GM21786 (cell line): ENCODE measurements around the gene PTPRG.

Experiments used
- ATAC-seq: cut with Tn5 transposase; IDR thresholded peaks from one replicate; pipeline ENCODE4 v1.9.1; 2021; ENCODE audit not compliant: unreplicated experiment

PTPRG gene

DNA sequence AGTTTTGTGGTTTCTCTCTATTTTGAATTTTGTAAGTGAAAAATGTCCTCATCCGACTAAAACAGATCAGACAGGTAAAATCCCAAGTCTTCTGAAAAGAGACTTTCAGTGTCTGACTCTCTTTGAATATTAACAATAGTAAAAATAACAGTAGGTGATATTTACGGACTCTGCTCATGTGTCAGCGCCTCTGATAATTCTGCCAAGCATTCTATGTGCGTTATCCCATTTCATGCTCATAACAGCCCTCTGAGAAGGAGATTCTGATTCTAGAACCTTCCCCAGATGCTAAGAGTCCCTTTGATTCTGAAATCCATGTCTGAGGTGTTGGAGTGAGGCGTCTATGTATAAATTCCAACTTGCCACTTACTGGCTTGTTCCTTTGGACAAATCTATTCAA lies 529.1 kb downstream of the PTPRG start:
- no peak for ATAC-seq

DNA sequence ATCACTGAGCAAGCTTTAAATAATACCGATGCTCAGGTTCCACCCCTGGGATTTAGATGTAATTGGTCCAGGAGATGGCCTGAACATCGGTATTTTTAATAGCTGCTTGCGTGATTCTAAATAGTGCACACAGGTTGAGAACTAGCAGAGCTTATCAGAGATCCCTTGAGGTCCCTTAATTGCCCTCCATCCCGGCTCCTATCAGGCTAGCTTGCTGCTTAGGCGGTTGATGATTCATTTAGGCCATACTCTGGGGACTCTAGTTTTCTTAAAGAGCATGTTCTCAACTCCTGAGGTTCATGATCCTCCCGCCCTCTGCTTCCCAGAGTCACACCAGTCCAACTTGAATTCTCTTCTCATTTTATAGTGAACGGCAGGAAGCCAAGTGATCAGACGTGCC lies 531.7 kb downstream of the PTPRG start:
- ATAC-seq, result no peak

DNA sequence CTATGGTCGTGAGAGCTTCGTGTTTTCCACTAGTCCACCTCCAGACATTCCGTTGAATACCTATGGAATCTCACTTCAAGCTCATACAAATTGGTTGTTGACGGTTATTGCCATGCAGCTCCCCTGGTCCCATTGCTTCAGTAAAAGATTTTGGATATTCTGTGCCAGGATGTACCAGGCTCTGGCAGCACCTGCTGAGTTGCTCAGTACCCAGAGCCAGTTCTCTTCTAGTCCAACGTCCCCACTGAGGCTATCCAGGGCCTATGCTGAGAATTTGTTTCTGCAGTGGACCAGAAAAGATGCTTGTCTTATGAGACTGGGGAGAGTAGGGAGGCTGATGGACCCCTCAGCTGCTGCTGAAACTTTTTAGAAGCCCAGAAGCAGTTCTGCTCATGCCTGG lies 533.1 kb downstream of the PTPRG start:
- ATAC-seq, result no peak

DNA sequence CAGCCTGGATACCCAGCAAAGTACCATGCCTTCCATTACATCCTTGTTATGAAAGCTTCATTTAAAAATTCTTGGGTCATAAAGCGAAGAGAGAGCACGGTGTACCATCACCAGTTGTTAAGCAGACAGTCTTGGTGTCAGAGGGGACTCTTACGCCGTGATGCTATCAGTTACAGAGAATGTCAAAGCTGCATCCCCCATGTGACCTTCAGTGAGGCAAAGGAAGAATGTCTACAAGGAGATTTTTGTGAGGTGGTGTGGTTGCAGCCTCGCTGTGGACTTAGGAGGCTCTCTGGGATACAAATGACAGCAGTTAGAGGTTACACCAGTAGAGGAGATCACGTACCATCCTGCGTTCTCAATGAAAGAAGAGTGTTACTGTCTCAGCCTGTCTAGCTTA lies 533.7 kb downstream of the PTPRG start:
- no peak for ATAC-seq

DNA sequence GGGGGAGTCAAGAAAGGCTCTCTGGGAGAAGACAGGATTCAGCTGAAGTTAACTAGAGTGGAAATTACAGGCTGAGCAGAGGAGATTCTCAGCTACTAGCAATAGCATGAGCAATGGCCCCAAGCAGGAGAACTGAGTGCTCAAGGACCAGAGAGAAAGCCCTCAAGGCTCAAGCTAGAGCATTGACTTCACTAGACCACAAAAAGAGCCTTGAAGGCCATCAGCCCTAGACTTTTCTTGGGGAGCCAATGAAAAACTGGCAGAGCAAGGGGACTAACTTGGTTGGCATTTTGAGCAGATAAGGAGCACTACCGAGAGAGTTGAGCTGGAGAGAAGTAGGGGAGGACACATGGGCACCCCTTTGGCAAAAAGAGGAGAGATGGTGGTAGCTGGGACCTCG lies 534.4 kb downstream of the PTPRG start:
- no peak for ATAC-seq

DNA sequence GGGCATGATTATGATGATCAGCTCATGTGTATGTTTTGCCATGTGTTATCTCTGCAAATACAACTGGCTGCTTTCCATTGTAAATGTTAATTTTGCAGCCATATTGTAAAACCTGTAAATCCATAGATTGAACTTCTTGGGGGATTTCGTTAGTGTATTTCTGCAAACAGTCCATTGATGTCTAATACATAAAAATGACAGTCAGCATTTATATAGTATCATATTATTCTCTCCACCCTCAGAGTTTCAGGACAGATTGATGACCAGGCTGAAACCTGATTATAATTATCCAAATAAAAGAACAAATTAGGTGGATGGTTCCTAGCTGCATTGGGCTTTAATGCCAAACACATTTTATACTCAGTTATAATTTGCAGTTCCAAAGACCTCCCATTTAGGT lies 535.1 kb downstream of the PTPRG start:
- ATAC-seq, result no peak

DNA sequence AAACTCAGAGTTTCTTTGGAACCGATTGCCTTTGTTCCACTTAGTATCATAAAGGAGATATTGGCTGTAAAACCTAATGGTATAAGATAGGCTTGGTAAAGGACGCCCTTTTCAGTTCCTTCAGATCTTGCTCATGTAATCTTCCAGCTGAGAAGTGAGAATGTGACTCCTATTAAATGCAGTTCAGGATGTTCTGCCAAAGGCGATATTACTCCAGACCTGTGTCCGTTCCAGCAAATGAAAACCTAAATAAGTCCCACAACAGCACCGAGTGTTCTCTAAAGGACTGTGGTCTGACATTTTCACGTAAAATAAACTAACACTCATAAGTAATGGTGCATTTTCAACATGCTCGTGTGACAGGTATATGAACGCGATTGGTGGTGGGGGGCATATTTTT lies 535.8 kb downstream of the PTPRG start:
- no peak for ATAC-seq

DNA sequence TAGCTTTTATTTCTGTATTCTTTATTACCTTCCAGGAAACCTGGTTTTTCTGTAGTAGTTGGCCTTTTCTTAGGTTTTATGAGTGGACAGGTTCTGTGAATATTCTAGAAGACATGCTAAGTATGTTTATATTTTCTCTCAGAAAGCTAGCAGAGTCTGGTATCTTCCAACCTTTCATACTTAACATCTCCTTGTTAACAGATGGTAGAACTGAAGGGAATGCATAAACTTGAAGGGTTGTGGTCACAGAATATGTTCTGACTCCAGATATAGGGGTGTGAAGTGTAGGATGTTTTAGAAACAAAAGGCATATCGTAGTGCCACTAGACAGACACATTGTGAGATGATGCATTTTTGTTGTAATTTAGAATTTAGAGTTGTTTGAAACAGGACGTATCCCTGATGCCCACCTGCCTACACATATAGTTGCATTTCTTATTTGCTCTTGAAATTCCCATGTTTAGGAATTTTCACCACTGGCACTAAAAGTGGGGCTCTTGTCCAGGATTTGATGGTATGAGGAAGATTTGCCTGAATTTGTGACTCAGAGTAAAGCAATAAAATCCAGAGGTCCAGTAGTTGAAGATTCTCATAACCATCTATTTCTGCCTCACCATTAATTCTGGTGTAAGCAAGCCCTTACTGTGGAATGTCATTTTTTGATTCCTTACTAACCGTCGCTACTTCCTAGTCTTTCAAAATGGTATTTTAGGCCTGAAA lies 537.4 kb downstream of the PTPRG start:
- ATAC-seq, result no peak

DNA sequence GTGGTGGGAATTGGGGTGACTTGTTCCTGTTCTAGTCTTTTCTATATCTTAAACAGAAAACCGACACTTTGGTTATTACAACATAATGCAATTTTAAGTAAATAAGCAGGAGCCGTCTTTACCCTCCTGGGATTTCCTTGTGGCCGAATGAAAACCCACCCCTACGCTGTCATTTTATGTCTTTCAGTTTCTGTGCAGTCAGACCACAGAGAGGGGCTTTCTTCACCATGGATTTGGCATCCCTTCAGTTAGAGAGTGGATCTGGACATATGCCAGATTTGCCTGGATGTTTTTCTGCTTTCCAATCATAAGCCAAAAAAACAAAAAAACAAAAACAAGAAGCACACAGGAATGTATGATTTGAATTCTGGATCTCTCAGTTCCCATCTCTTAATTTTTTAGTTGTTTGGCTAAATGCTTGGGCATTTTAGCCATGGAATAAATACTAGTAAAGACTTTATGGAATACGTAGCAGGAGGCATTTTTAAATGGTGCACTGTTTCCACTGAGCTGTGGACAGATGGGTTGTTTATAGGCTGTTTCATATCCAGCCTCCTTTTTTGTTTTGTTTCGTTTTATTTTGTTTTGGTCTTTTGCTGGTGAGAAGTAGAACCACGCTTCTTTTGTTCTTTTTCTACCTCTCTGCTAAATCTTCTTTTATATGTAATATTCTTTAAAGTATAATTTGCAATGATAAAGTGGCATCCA lies 539.1 kb downstream of the PTPRG start:
- no peak for ATAC-seq

DNA sequence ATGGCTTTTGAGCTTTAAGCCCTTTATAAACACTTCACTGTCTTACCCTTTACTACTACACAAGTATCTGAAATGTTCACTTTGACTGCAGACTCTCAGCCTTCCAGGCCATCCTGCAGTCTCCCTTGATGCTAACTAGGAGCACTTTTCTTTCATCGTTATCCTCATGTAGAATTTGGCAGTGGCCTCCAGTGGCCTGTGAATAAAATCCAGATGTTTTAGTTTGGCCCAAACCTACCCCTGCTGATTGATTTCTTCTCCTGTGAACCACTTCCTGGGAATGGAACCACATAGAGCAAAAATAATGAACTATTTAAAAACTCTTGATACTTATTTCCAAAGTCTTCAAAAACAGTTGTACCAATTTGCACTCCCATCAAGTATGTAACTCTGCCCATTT lies 540.1 kb downstream of the PTPRG start:
- no peak for ATAC-seq

DNA sequence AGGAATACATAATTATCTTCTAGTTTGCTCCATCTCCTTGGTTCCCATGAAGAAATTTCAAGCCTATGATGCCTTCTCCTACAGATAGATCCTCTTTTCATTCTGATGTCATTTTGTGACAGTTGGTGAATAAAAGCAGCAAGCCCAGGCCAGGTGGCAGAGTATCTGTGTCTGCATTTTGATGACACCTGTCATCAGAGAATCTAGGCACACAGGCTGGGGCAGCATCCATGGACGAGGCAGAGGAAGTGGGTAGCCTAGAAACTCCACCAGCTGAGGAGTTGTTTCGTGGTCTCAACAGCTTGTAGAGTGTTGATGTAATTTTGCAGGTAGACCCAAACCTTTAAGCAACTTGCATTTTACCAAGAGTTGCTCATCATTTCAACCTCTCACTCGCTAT lies 542.2 kb downstream of the PTPRG start:
- no peak for ATAC-seq

DNA sequence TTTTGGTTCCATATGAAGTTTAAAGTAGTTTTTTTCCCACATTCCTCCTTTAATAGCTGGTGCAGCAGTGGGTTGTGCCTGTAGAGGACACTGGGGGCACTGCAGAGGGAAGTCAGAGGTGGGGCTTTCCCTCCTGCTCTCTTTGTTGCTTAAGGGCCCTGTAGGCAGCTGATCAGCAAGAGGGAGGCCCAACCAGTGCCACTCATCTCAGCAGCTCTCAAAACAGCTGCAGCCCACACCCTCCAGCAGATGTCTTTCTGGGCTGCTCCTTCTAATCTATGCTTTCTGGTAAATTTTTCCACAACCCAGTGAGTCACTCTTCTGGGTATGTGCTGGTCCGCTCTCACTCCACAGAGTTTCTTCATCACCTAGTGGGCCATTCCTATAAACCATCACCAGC lies 548.2 kb downstream of the PTPRG start:
- ATAC-seq, result no peak

DNA sequence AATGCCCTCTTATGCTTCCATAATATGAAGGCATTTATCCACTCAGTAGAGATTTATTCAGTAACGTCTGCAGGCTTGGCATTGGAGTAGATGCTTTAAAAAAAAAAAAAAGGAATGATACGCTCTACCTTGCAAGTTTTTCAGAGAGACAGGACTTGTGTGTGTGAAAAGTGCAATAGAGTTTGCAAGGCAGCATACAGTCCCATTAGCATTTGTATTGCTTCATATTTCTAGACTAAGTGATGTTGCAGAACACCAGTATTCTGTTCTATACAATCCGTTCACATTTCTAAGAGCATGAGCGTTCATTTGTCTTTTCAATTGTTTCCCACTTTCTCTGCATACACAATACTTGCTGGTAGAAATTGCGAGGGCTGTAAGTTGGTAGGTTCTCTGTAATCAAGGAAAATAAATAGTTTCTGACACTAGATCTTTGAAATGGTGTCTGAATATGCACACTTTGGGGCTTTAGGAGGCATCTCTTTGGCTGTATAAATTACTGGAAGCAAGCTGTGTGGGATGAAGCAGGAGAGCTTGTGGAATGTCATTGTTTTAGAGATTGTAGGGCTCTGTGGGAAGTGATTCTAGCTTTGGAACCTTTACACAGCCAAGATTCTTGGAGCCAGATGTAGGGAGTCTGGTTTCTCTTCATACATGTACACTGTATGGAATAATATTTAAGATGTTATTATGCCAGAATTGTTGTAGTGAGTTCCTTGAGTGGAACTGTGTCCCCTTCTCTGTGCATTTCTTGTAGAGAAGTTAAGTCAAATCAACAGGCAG lies 549.3 kb downstream of the PTPRG start:
- no peak for ATAC-seq

DNA sequence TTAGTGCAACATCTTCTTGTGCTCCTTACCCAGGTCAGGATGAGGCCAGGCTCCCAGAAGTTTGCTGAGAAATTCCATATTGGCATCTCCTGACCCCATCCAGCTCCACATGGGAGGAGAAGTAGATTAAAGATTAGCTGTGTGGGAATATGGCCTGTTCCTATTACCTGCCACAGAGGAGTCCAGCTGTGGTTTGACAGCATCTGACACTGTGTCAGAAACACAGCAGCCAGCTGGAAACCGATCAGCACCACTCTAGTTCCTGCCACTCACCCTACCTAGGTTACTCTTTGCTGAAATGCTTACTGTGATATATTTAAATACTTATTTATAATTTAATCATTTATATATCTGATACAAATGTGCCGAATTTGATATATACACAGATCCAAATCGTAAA lies 551.7 kb downstream of the PTPRG start:
- ATAC-seq, result no peak

DNA sequence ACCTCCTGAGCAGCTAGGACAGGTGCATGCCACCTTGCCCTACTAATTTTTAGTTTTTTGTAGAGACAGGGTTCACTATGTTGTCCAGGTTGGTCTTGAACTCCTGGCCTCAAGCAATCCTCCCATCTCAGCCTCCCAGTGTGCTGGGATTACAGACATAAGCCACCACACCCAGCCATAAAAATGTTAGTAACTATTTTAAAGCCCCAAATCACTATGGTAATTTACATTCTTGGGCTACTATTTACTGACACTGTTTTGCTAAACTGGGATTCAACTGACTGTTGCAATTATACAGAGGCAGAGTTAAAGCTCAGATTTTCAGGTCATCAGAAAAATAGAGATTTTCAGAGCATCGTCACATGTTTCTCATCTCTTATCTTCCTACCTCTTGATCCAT lies 553.4 kb downstream of the PTPRG start:
- no peak for ATAC-seq

DNA sequence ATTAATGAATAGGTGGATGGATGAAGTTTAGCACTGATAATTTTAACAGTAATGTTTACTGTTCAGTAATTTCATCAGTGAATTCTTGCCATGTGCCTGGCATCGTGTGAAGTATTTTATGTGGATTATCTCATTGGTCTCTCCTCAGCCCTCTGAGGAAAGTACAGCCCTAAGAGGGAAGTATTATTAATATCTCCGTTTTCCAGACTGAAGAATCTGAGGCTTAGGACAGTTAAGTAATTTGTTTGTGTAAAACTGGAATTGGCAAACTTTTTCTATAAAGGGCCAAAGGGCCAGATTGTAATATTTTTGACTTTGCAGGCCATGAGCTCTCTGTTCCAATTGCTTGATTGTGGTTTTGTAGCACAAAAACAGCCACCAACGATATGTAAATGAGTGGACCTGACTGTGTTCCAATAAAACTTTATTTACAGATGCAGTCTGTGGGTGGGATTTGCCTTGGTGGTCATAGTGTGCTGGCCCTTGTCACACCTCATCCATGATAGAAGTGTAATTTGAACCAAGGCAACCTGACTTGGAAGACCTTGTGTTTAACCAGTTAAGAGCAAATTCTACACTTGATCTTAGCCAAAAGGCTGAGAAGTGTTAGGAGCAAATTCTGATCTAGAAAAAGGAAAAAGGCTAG lies 556.7 kb downstream of the PTPRG start:
- ATAC-seq, result no peak

DNA sequence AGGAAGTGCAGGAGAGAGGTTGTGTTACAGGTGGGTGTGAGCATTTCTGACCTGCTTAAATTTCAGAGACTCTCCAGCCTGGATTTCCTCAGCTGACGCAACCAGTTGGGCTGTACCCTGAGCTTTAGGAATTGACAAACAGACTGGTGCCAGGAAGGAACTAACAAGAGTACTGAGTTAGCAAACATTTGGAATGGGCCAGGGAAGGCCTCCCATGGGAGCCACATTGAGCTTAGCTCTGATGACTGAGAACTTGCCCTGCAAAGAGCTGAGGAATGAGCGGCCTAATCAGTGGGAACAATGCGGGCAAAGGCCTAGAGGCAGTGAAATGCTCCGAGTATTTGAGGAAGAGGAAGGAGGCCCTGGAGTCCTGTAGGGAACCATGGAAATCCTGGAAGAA lies 557.8 kb downstream of the PTPRG start:
- ATAC-seq, result no peak

DNA sequence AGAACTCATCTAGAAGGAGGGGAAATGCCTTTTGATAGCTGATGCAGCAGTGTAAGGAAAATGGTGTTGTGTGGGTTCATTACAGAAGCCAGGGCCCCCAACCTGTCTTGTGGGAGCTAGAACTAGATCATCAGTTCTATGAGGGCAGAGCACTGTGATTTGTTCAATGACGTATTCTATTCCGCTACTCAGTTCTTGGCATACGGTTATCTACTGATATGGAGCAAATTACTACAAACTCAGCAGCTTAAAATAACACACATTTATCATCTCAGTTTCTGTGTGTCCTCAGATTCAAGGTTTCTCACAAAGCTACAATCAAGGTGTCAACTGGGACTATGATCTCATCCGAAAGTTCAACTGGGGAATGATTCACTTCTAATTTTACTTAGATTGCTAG lies 561.4 kb downstream of the PTPRG start:
- no peak for ATAC-seq

DNA sequence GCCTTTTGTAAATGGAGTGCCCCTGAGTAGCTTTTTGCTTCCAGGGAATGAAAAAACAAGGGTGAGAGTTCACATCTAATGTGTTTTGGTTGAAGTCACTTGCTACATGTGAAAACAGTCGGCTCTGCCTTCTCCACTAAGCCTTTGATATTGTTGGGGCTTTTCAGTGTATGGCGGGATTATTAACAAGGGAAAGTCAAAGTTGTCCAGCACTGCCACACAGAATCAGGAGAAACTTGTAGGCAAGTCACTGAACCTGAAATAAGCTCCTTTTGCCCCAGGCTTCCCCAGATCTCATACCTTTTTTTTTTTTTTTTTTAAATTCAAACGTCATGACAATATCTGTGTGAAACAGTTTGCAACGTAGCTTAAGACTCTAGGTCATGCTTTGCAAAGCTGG lies 564.0 kb downstream of the PTPRG start:
- no peak for ATAC-seq

DNA sequence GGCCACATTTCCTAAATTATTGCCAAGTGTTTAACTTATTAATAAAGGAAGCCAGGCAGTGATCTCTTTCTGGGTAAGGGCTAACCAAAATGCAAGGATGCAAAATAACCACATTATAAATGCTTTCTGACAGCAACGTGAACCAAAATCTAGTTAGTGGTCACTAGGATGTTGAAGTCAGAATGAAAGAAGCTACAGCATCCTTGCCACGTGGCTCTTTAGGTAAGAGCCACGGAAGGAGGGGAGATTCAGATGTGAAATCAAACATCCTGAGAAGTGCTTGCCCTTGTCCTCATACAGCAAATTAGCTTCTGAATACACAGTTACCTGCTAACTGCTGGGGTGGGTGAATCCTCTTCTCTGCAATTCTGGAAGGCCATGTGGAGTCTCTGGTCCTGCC lies 565.7 kb downstream of the PTPRG start:
- ATAC-seq, result no peak

DNA sequence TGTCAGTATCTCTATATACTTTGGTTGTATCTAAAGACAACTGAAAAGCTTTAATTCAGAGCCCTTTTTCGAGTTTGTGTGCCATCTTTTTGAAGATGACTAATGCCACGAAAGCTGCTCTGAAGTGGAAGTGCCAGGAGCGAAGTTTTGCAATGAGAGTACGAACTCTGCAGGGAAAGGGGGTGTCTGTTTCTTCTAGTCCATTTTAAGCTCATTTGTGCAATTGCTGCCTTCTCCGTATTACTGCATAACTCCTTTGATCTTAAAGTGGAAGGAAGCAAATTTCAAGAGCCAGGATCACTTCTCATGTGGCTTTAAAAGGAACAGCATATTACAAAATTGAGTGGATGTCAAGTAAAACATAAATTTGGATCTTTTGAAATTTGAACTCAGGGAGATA lies 566.7 kb downstream of the PTPRG start:
- no peak for ATAC-seq

DNA sequence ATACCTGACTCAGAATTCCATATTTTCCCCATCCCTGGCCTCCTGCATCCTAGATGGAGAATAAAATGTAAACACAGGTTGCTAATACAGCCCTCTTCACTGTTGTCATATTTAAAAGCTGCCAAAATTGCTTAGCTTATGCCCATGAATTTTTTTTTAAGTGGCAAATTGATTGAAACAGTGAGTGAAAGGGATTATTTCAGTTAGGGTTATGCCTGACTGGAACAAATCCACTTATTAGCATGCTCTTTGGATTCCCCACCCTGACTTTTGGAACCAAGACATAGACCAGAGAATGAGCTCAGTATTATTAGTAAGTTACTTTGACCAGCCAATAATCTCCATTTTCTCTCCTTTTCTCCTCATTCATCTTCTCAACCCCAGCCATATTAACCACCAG lies 567.3 kb downstream of the PTPRG start:
- no peak for ATAC-seq
